ENCODE measurements around the gene TMEM106B. TPM values are rescaled to one million over a fixed set of nuclear protein-coding genes. Genes with fewer than 3 reads are reported as not detected.

The TMEM106B gene
- total RNA-seq, 1 experiment from 2014 or later: 33.1 TPM

DNA sequence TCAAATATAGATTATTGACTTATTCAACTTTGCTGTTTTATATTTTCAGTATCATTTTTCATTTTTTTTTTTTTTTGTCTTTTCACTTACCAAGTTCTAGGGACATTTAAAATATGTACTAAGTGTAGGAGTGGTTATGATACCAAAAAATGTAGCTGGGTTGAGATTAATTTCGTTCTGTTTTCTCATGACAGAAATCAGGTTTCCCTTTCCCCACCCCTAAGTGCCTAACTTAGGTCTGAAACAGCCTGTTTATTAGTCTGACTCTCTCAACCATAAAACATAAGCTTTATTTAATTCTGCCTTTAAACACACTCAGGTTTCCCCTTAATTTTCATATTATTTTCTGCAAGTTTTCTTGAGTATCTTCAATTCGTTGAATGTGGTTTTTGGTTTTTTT lies 22.1 kb downstream of the TMEM106B start:
- no peak overlapping the region for H3K9ac ChIP-seq (ENCODE audit: low read length)
- H3K4me2 ChIP-seq (ENCODE audit: low read length): no peak overlapping the region
- TF ChIP-seq, protein P1, sequence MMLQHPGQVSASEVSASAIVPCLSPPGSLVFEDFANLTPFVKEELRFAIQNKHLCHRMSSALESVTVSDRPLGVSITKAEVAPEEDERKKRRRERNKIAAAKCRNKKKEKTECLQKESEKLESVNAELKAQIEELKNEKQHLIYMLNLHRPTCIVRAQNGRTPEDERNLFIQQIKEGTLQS (IDR thresholded peaks at IDR 0.05): no peak
- TF ChIP-seq RAD21 (IDR thresholded peaks at IDR 0.05; ENCODE audit: low read depth) (no peak), POLR2A (IDR thresholded peaks at IDR 0.05; ENCODE audit: borderline replicate concordance, extremely low read depth, insufficient read depth, insufficient read length) (no peak), ELF1 (IDR thresholded peaks at IDR 0.05; ENCODE audit: borderline replicate concordance, low read depth) (no peak), EZH2phosphoT487 (IDR thresholded peaks at IDR 0.05; ENCODE audit: borderline replicate concordance) (no peak), FOSL1 (IDR thresholded peaks at IDR 0.05; ENCODE audit: low read depth) (no peak), JUND (IDR thresholded peaks at IDR 0.05) (no peak), CBX3 (IDR thresholded peaks at IDR 0.05; ENCODE audit: low read depth) (no peak), SP1 (IDR thresholded peaks at IDR 0.05; ENCODE audit: low read depth) (no peak), POLR2AphosphoS5 (IDR thresholded peaks at IDR 0.05; ENCODE audit: low read depth, low read length) (no peak), CEBPB (IDR thresholded peaks at IDR 0.05; ENCODE audit: low read depth) (no peak)
- TF ChIP-seq, protein P2, sequence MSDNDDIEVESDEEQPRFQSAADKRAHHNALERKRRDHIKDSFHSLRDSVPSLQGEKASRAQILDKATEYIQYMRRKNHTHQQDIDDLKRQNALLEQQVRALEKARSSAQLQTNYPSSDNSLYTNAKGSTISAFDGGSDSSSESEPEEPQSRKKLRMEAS (IDR thresholded peaks at IDR 0.05): no peak
- ChIA-PET POLR2A (no interaction called here), CTCF (interaction anchor here (0.6 kb wide), 1 partner anchor 11 kb away, joined by 3 read pairs; no protein-coding TSS in a partner anchor), RAD21 (ENCODE audit: low non-redundant PET in 1 of 2, low total read pairs in 2 of 2, uncharacterized antibody in 2 of 2, unreplicated experiment in 2 of 2) (no interaction called here)
- no peak for ATAC-seq
- no peaks in the 10 kb centered on the region for H3K4me1 ChIP-seq (ENCODE audit: control insufficient read depth in 1 of 2, insufficient read depth in 2 of 2, low read length in 2 of 2)
- H2AFZ ChIP-seq (ENCODE audit: low read depth, low read length, poor library complexity, severe bottlenecking): no peak overlapping the region
- H3K27ac ChIP-seq (ENCODE audit: low read depth, low read length): no peak overlapping the region
- intact Hi-C loops (cut with micrococcal nuclease): no loop called here
- H3K79me2 ChIP-seq (ENCODE audit: insufficient read depth, low read length): peaks cover 6% of the 10 kb centered on the region; the same call in 1 of the 2 replicates
- DNase-seq (ENCODE audit: low read depth, low spot score): no peak
- H3K36me3 ChIP-seq (ENCODE audit: control insufficient read depth in 1 of 2, insufficient read depth in 2 of 2, low read length in 2 of 2): peaks cover 0 to 2% of the 10 kb centered on the region in 2 experiments; a peak in 1 of 4 replicates
- H3K9me2 ChIP-seq (ENCODE audit: insufficient read depth): no peaks in the 10 kb centered on the region; the same call in 1 of the 2 replicates
- H4K20me1 ChIP-seq (ENCODE audit: insufficient read depth): no peaks in the 10 kb centered on the region
- no peaks in the 10 kb centered on the region for H3K27me3 ChIP-seq (ENCODE audit: insufficient read depth, low read length)
- H3K9me3 ChIP-seq (ENCODE audit: control insufficient read depth in 1 of 2, insufficient read depth in 1 of 2, low read depth in 1 of 2, low read length in 2 of 2): no peaks in the 10 kb centered on the region
- H3K4me3 ChIP-seq (replicated peaks in 1 of 2; ENCODE audit: low read depth in 1 of 2, low read length in 2 of 2): no peak overlapping the region
- BruUV-seq (replicated peaks): no TSS peak

DNA sequence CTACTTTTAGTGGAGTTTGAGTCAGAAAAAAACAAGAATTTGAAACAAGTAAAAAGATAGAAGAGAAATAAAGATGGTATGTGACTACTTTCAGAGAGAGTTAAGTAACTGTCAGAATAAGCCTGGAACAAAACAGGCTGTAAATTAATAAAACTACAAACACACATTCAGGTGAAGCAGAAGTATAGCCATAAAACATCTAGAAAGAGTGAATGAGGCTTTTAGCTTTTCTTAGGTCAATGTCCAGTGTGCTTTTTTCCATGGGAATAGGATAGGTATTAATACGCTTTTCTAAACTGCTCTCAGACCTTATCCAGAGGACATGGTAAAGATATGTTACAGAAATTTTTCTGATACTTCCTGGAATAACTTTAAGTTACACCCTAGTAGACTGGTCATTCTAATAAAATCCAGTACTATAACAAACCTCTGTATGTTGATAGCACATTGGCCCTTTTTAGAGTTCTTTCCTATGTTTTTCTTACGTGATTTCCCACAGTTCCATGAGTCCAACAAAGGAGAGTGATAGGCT lies 23.3 kb downstream of the TMEM106B start:
- no peak overlapping the region for H3K27ac ChIP-seq (ENCODE audit: low read depth, low read length)
- intact Hi-C loops (cut with micrococcal nuclease): no loop called here
- H3K27me3 ChIP-seq (ENCODE audit: insufficient read depth, low read length): no peaks in the 10 kb centered on the region
- no peaks in the 10 kb centered on the region for H3K79me2 ChIP-seq (ENCODE audit: insufficient read depth, low read length)
- BruUV-seq (replicated peaks): no TSS peak
- H3K36me3 ChIP-seq (ENCODE audit: control insufficient read depth in 1 of 2, insufficient read depth in 2 of 2, low read length in 2 of 2): peaks cover 0 to 5% of the 10 kb centered on the region in 2 experiments; a peak in 1 of 4 replicates
- DNase-seq (ENCODE audit: low read depth, low spot score) (no peak), ATAC-seq (no peak)
- ChIA-PET CTCF (no interaction called here), RAD21 (ENCODE audit: low non-redundant PET in 1 of 2, low total read pairs in 2 of 2, uncharacterized antibody in 2 of 2, unreplicated experiment in 2 of 2) (no interaction called here), POLR2A (no interaction called here)
- H3K9me3 ChIP-seq (ENCODE audit: control insufficient read depth in 1 of 2, insufficient read depth in 1 of 2, low read depth in 1 of 2, low read length in 2 of 2): no peaks in the 10 kb centered on the region
- H2AFZ ChIP-seq (ENCODE audit: low read depth, low read length, poor library complexity, severe bottlenecking): no peak overlapping the region
- H3K4me3 ChIP-seq (replicated peaks in 1 of 2; ENCODE audit: low read depth in 1 of 2, low read length in 2 of 2): no peak overlapping the region
- H4K20me1 ChIP-seq (ENCODE audit: insufficient read depth): no peaks in the 10 kb centered on the region
- no peak overlapping the region for H3K4me2 ChIP-seq (ENCODE audit: low read length)
- H3K4me1 ChIP-seq (ENCODE audit: control insufficient read depth in 1 of 2, insufficient read depth in 2 of 2, low read length in 2 of 2): no peaks in the 10 kb centered on the region
- no peaks in the 10 kb centered on the region; the same call in 1 of the 2 replicates for H3K9me2 ChIP-seq (ENCODE audit: insufficient read depth)
- H3K9ac ChIP-seq (ENCODE audit: low read length): no peak overlapping the region
- TF ChIP-seq, protein P1 (IDR thresholded peaks at IDR 0.05): no peak
- no peak for TF ChIP-seq EZH2 (IDR thresholded peaks at IDR 0.05)
- no peak for TF ChIP-seq YY1 (IDR thresholded peaks at IDR 0.05; ENCODE audit: extremely low read depth, insufficient replicate concordance, low read depth, low read length)
- TF ChIP-seq SIN3A (IDR thresholded peaks at IDR 0.05; ENCODE audit: low read depth): no peak
- TF ChIP-seq, protein P3, sequence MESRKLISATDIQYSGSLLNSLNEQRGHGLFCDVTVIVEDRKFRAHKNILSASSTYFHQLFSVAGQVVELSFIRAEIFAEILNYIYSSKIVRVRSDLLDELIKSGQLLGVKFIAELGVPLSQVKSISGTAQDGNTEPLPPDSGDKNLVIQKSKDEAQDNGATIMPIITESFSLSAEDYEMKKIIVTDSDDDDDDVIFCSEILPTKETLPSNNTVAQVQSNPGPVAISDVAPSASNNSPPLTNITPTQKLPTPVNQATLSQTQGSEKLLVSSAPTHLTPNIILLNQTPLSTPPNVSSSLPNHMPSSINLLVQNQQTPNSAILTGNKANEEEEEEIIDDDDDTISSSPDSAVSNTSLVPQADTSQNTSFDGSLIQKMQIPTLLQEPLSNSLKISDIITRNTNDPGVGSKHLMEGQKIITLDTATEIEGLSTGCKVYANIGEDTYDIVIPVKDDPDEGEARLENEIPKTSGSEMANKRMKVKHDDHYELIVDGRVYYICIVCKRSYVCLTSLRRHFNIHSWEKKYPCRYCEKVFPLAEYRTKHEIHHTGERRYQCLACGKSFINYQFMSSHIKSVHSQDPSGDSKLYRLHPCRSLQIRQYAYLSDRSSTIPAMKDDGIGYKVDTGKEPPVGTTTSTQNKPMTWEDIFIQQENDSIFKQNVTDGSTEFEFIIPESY (IDR thresholded peaks at IDR 0.05; ENCODE audit: extremely low read depth, insufficient replicate concordance, low read length): no peak
- no peak for TF ChIP-seq CEBPB (IDR thresholded peaks at IDR 0.05; ENCODE audit: low read depth)
- TF ChIP-seq CBX3 (IDR thresholded peaks at IDR 0.05; ENCODE audit: low read depth): no peak
- TF ChIP-seq, protein P4, sequence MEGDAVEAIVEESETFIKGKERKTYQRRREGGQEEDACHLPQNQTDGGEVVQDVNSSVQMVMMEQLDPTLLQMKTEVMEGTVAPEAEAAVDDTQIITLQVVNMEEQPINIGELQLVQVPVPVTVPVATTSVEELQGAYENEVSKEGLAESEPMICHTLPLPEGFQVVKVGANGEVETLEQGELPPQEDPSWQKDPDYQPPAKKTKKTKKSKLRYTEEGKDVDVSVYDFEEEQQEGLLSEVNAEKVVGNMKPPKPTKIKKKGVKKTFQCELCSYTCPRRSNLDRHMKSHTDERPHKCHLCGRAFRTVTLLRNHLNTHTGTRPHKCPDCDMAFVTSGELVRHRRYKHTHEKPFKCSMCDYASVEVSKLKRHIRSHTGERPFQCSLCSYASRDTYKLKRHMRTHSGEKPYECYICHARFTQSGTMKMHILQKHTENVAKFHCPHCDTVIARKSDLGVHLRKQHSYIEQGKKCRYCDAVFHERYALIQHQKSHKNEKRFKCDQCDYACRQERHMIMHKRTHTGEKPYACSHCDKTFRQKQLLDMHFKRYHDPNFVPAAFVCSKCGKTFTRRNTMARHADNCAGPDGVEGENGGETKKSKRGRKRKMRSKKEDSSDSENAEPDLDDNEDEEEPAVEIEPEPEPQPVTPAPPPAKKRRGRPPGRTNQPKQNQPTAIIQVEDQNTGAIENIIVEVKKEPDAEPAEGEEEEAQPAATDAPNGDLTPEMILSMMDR (IDR thresholded peaks at IDR 0.05 in 2 of 3, conservative IDR thresholded peaks at IDR 0.05 in 1 of 3; ENCODE audit: borderline replicate concordance in 1 of 3, insufficient read depth in 1 of 3, low read depth in 2 of 3, low read length in 2 of 3): no peak

All from HCT116 (cell line).